B cell (primary cell): ENCODE measurements around the gene RABGAP1.

Source experiments
- EZH2 ChIP-seq: IDR thresholded peaks from 2 replicates; pipeline ENCODE4 v1.6.1; 2012; ENCODE audit warnings: borderline replicate concordance, low read depth, mild to moderate bottlenecking, moderate library complexity, low read length; ENCODE audit not compliant: insufficient read depth, poor library complexity, severe bottlenecking
- TF ChIP-seq, protein P1 (sequence below): fragments of 200-600 bp; IDR thresholded peaks from one replicate; pipeline ENCODE4 v1.8.0; 2022; ENCODE audit warnings: antibody characterized with exemption, mild to moderate bottlenecking

DNA sequence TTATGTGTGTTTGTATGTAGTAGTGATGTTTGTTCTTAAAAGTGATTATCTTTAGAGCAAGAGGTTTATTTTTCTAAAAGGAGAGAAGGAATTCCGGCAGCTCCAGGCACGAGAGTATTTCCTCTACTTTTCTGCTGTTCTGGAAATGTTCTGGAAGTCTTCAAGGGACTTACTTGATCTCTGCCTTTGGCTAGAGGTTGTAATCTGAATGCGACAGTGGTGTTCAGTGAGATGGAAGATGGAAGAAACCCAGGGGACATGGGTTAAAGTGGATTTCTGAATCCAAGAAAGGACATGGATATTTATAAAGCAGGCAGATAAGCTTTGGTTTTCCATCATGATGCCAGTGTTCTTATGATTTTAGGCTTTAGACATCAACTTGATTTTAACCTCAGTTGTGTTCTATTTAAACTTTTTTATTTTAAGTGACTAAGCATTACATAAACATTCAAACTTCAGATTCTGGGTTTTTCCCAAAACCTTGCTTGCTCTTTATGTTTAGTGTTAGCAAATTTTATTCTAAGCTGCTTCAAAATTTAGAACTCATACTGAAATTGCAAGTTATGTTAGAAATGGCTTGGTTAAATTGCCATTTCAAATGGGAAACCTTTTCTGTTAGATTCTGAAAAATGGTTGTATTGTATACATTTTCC lies 96.2 kb downstream of the RABGAP1 start:
- TF ChIP-seq, protein P1, sequence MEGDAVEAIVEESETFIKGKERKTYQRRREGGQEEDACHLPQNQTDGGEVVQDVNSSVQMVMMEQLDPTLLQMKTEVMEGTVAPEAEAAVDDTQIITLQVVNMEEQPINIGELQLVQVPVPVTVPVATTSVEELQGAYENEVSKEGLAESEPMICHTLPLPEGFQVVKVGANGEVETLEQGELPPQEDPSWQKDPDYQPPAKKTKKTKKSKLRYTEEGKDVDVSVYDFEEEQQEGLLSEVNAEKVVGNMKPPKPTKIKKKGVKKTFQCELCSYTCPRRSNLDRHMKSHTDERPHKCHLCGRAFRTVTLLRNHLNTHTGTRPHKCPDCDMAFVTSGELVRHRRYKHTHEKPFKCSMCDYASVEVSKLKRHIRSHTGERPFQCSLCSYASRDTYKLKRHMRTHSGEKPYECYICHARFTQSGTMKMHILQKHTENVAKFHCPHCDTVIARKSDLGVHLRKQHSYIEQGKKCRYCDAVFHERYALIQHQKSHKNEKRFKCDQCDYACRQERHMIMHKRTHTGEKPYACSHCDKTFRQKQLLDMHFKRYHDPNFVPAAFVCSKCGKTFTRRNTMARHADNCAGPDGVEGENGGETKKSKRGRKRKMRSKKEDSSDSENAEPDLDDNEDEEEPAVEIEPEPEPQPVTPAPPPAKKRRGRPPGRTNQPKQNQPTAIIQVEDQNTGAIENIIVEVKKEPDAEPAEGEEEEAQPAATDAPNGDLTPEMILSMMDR: no peak
- TF ChIP-seq EZH2: no peak
